ENCODE results near the gene MOB3A.
"Not testable (repeated sequence)": the region's sequence is repeated elsewhere in the genome, so short reads cannot be mapped to it uniquely, and the experiment has no call there.

The MOB3A gene

DNA sequence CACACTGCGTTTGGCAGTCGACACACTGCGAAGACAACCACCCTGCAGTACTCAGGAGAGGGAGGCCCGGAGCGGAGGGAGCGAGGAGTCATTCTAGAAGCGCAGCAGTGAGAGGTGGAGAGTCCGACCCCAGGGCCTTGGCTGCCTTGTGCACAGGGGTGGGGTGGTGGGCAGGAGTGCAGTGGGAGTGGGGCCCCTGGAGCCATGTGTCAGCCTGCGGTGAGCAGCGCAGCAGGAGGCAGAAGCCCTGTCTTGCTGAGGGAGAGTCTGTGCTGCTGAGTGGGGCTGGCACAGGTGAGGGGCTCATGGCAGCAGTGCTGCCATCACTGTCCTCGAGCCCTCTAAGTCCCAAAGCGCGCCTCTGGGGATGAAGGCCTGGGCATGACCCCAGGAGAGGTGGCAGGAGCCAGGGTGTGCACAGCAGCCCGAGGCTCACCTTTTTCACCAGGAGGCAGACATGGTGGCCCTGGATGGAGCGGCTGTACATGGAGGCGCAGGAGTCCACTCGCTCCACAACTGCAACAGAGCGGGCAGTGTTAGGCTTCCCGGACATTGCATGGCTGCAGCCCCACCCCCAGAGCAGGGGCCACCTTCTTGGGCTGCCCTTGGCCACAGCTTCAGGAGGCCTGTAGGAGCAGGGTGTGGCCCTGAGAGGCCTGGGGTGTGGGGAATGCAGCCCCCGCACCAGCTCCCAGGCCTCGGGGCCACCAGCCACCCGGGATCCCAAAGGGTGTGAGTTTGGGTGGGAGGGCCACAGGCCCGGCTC, 12.3 kb upstream of the MOB3A start:
- no peak for DNase-seq

DNA sequence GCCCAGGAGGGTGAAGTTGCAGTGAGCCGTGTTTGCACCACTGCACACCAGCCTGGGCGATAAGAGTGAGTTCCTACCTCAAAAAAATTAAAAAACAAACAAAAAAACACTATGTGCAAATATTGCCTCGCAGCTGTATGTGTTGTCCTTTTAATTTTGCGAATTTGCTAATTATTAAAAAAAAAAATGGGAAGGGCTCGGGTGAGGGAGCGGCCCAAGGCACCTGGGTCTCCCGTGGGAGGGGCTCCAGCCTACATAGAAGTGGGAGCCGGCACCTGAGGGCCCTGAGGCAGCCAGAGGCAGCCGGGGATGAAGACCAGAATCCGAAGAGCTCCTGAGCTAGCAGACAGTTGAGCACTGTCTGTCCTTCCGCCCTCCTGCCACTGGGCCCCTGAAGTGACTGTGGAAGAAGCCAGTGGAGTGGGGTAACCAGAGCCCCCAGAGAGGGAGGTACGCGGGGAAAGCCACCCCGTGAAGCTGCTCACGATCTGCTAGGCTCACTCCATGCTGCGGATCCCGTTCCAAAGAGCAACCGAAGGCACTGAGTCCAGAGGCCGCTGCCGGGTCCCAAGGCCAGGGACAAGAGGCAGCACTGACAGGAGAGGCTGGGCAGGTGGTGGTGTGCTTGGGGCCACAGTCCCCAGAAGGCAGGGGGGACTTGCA, 7.0 kb upstream of the MOB3A start:
- no peak for DNase-seq

DNA sequence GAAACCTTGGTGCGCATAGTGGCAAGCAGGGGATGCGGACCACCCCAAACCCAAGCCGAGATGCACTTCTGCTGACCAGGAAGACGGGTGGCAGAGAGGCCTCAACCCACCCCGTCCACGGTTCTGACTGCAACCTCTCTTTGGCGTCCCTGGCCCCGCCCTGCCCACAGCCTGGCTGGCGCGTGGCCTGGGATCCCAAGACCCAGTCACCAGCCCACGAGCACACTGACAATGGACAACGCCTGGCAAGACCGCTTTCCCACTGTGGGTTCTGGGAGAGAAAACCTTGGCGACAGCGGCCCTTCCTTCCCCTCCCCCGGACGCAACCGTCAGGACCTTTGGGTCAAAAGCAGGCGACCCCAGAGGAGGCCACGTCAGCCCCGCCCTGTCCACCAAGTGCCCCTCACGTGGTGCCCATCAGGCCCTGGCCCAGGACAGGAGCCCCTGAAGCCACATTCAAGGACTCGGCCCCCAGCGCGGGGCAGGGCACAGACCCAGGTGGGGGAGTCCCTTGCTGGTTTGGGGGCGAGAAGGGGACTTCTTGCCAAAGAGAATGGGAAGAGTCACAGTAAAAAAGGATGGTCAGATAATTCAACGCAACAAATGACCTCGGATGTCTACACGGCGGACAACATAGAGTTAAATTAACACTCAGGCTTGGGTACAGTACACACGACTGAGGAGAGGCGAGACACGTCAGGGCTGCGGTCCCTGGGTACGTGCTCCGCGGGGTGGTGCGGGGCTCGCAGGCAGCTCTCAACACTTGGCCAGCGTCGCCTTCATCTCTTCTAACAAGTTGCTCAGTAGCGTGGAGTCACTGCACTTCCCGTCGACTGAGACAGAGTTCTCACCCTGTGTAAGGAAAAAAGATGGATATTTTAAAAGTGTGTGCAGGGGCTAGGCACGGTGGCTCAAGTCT, 5.5 kb upstream of the MOB3A start:
- DNase-seq = no peak

DNA sequence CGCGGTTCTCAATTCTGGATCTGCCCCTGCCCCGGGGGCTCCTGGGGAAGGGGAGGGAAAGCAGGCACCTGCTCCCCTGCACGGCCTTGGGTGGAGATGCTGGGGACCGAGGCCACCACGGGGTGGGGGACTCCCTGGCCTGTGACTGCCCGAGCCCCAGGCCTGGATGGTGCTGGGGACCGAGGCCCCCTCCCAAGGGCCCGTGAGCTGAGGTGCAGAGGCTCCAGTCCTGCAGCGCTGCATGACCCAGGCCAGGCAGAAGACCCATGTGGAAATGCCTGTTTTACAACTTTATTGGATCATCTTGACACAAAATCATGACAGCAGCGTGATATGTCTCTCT, 4.6 kb upstream of the MOB3A start:
- no peak for DNase-seq

DNA sequence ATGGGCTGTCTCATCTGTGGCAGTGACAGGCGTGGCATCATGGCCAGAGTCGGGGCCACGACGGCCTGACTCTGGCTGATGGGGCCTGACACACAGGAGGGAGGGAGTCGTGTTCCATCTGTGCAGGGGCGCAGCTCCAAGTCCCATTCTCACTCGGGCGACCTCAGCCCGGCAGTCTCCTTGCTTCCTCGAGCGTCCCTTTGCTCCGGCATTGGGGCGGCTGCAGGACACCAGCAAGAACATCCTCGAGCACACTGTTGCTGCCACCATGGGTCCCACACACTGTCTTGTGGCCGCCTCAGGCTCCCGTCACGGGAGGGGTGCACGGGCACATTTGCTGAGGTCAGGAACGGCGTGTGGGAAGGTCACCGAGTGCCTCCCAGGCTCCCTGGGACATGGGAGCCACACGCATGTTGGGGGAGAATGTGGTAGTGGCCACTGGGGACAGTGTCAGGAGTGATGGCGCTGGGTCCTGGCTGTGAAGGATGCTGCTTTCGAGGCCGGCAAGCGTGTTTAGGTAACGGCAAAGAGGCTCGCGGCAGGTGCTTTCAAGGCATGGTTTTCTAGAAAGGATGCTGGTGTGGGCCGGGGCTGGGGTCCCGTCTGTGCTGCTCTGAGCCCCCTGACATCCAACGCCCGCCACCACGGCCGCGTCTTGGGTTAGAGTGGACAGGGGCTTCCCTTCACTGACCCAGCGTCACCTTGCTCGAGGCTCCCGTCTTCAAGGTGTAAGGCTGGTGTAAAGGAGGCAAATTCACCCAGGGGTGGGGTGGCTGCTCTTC, 4.0 kb upstream of the MOB3A start:
- DNase-seq = no peak

DNA sequence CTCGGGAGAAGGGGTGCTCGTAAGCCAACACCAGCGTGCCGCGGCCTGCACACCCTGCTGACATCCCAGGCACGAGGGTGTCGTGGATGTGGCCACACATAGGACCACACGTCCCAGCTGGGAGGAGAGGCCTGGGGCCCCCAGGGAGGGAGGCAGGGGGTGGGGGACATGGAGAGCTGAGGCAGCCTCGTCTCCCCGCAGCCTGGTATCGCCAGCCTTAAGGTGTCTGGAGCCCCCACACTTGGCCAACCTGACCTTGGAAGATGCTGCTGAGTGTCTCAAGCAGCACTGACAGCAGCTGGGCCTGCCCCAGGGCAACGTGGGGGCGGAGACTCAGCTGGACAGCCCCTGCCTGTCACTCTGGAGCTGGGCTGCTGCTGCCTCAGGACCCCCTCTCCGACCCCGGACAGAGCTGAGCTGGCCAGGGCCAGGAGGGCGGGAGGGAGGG, 3.0 kb upstream of the MOB3A start:
- no peak for DNase-seq

DNA sequence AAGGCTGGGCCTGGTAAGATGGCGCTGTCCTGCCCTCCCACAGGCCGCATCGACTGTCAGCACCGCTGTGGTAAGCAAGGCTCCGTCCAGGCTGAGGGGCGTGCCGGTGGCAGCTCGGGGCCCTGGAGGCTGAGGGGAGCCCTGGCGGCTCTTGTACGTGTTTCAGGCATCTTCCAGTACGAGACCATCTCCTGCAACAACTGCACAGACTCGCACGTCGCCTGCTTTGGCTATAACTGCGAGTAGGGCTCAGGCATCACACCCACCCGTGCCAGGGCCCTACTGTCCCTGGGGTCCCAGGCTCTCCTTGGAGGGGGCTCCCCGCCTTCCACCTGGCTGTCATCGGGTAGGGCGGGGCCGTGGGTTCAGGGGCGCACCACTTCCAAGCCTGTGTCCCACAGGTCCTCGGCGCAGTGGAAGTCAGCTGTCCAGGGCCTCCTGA, 1.8 kb upstream of the MOB3A start:
- no peak for DNase-seq

DNA sequence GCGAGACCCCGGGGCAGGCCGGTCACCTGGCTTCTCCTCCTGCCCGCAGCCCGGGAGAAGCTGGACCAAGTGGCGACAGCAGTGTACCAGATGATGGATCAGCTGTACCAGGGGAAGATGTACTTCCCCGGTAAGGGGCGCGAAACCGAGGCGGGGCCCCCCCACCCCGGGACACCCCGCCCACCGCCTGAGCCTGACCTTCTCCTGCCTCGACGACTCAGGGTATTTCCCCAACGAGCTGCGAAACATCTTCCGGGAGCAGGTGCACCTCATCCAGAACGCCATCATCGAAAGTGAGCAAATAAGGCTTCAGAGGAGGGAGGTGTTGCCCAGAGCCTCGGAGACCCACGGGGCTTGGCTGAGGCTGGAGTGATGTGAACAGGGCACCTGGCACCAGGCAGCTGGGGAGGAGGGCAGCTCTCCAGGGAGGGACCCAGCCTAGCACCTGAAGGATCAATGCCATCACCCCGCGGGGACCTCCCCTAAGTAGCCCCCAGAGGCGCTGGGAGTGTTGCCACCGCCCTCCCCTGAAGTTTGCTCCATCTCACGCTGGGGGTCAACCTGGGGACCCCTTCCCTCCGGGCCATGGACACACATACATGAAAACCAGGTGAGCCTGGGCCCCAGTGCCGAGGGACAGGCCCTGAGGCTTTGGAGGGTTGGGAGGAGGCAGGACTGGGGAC, 1.2 kb upstream of the MOB3A start:
- DNase-seq = peak; percentile 84

DNA sequence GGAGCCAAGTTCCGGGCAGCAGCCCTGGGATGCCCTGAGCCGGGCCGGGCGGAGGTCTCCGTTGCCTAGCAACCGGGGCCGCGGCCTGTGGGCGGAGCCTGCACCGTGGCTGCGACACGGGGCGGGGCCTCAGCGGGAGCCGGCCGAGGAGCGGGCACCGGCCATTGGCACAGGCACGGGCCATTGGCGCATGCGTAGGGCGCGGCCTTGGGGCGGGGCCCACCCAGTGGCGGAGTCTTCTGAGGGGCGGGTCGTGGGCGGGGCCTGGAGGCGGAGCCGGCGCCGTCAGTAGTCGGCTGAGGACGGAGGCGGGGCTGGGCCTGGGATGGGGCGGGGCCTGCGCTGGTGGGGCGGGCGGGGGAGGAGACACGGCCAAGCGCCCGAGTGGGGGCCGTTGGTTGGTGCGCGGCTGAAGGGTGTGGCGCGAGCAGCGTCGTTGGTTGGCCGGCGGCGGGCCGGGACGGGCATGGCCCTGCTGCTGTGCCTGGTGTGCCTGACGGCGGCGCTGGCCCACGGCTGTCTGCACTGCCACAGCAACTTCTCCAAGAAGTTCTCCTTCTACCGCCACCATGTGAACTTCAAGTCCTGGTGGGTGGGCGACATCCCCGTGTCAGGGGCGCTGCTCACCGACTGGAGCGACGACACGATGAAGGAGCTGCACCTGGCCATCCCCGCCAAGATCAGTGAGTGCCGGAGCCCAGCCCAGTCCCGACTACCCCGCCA, 515 bp upstream of the MOB3A start, which contains the start of gene IZUMO4:
IZUMO4 (plus strand) TSS at position 436 of the 723 bp plus-strand sequence; CDS start at position 467, 31 bp downstream.
- DNase-seq = peak; percentile 98

DNA sequence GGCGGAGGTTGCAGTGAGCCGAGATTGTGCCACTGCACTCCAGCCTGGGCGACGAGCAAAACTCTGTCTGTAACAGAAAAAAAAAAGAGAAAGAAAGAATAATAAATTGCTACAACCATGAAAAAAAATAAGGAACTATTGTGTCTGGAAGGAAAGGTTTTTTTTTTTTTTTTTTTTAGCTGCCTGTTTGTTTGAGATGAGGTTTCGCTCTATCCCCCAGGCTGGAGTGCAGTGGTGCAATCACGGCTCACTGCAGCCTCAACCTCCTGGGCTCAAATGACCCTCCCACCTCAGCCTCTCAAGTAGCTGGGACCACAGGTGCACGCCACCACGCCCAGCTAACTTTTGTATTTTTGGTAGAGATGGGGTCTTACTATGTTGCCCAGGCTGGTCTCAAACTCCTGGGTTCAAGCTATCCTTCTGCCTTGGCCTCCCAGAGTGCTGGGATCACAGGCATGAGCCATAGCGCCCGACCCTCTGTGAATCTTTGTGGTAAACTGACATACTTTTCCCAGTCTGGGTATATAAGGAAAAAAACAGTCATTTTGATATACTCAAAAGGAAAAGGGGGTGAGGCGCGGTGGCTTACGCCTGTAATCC, 4.1 kb downstream of the MOB3A start:
- not testable (repeated sequence) for DNase-seq

DNA sequence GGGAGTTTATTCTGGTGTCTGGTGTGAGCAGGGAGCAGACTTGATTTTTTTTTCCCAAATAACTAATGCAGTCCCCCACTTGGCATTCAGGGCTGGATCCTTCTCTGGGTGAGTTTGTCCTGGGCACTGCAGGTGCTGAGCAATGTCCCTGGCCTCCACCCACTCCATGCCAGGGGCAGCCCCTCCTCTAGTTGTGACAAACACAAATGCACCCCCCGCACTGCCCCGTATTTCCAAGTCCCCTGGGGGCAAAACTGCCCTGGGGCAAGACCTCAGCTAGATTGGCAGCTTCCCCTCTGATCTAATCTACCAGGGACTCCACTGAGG, 6.4 kb downstream of the MOB3A start:
- no peak for DNase-seq

DNA sequence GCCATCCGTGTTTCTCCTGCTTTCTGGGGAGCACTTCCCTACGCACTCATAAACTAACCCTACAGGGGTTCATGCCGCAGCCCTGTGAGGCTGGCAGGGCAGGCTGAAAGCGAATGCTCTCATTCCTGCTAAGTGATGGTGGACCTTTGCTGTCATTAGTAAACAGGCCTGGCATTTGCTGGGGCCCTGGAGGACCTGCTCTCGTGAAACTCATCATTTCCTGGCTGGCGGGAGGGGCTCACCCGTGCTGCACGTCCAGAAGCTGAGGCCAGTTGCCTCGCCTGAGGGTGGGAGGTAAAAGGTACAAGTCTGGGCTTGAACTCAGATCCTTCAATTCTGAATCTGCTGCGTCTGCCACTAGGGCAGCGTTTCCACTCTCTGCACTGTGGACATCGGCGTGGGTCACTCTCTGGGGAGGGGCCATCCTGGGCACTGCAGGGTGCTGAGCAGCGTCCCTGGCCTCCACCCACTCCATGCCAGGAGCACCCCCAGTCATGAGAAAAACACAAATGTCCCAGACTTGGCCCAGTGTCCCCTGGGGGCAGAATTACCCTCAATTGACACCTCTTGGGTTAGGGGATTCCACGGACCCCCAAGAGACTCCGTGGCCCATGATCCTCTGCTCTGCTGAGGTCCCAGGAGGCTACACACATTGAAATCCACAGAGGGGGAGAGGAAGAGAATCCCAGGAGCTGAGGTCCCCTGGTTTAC, 7.0 kb downstream of the MOB3A start:
- no peak for DNase-seq

DNA sequence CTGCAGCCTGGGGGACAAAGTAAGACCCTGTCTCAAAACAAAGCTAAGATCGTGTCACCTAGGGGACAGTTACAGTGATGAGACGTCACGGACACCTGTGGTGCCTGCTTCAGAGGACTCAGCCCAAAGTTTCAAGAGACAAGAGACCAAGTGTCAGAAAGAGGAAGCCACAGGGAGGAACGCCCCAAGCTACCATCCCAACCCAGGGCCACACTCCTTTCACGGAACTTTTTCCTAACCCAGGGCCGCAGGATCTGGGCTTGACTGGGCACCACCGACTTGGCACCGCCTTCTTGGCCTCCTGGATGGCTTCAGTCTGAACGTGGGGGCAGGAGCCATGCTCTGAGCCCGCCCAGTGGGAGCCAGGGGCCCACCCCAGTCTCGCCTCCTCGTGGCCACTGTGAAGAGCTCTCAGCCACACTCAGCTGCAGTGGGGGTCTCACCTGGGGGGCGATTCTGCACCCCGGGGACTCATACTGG, 8.5 kb downstream of the MOB3A start:
- no peak for DNase-seq

DNA sequence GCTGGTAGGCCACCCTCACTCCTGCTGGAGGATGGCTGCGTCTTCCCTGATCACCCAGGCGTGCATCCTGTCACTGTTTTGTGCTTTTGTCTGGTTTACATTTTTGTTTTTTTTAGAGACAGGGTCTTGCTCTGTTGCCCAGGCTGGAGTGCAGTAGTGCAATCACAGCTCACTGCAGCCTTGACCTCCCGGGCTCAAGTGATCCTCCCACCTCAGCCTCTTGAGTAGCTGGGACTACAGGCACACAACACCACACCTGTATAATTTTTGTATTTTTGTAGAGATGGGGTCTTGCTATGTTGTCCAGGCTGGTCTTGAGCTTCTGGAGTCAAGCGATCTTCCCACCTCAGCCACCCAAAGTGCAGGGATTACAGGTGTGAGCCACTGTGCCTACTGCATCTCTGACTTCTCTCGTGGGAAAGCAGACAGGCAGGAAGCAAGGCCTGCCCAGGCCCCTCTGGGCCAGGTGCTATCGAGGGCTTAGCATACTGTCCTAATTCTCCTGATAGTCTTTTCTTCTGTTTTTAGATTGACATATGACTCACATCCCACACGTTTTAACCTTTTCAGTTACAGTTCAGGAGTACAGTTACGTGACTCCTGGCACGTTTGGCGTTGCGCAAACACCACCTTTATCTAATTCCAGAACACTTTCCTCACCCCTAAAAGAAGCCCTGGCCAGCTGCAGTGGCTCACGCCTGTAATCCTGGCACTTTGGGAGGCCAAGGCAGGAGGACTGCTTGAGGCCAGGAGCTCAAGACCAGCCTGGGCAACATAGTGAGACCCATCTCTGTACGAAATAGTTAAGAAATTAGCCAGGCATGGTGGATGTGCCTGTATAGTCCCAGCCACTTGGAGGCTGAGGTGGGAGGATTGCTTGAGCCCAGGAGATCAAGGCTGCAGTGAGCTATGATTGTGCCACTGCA, 9.2 kb downstream of the MOB3A start:
- peak; percentile 44 for DNase-seq

DNA sequence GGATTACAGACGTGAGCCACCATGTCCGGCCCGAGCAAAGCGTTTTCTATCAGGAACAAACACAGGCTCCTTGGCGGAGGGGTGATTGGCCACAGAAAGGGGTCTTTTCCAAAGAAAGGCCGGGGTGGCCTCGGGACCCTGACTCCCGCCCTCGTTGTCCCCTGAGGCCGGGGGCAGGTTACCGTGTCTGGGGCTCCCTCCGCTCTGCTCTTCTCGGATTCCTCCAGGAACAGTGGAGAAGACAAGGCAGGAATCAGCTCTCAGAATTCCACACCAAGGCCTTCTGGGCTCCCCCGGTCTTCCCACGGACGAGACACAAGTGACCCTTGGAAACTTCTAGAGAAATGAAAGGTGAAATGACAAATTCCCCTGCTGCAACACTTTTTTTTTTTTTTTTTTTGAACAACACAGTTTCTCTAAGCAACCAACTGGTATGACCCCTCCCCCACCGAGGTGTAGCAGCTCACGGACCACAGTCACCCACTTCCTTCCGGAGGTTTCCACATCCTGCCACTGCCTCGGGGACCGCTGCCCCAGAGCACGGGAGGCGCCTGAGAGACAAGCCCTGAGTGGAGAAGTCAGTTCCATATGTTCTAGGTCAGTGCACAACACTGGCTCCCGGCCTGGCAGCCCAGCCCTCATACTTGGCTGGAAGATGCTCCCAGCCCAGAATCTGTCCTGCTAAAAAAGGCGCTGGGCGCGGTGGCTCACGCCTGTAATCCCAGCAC, 11.0 kb downstream of the MOB3A start:
- no peak for DNase-seq

DNA sequence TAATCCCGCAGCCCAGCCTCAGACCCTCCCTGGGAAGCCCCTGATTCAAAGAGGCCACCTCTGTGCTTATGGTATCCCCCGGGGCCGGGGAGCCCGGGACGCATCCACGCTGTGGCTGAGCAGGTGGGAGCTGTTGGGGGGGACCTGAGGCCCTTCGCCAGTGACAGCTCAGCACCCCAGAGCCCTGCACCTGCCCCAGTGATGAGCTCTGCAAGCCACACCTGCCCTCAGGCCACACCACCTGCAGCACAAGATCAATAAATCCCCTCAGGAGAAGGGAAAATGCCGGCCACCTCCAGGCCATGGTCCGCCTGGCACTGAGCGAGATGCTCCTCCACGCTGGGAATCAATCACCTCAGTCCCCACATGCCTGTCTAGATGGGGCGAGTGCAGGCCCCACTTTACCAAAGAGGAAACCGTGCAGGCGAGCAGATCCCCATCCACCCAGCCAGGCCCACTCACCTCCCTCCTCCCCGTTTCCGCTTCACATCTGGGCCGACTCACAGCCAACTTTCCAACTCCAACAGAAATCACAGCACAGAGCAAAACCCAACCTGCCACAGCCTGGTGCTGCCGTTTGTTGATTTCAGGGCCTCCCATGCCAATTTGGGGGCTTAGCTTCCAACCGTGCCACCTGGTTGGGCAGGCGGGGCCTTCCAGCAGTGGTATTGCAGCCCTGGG, 12.8 kb downstream of the MOB3A start:
- no peak for DNase-seq
